GM23338 (cell line): Measurements from ENCODE around the gene MT1A. TPM values are rescaled to one million over a fixed set of nuclear protein-coding genes. Genes with fewer than 3 reads are reported as not detected.

ENCODE experiments used
- ATAC-seq: fragments of 200-7000 bp; cut with Tn5 transposase; 3 replicates; pipeline ENCODE4 v1.9.1; 2020
- DNase-seq: peaks from one replicate; pipeline ENCODE4 v3.0.0-alpha.2; 2015; ENCODE audit warnings: low spot score
- H2AFZ ChIP-seq: fragments of 200-600 bp; sonication (generic); 2 replicates; pipeline ENCODE4 v1.8.0; 2016; ENCODE audit warnings: antibody characterized with exemption, mild to moderate bottlenecking, moderate library complexity
- H3F3A ChIP-seq: fragments of 200-600 bp; sonication (generic); replicated peaks from 2 replicates; pipeline ENCODE4 v1.8.0; 2017; ENCODE audit warnings: antibody characterized with exemption, mixed run types, low read depth
- H3K27ac ChIP-seq: fragments of 200-600 bp; sonication (generic); 2 replicates; pipeline ENCODE4 v1.6.1; 2016; ENCODE audit warnings: low read depth
- H3K27me3 ChIP-seq: fragments of 200-600 bp; sonication (generic); 2 replicates; pipeline ENCODE4 v1.8.0; 2016; ENCODE audit warnings: mild to moderate bottlenecking, mixed run types, moderate library complexity; ENCODE audit not compliant: insufficient read depth
- H3K36me3 ChIP-seq: fragments of 200-600 bp; sonication (generic); 2 replicates; pipeline ENCODE4 v1.8.0; 2016; ENCODE audit warnings: mild to moderate bottlenecking; ENCODE audit not compliant: insufficient read depth
- H3K4me1 ChIP-seq: fragments of 200-600 bp; sonication (generic); 2 replicates; pipeline ENCODE4 v1.8.0; 2016; ENCODE audit warnings: mild to moderate bottlenecking, moderate library complexity; ENCODE audit not compliant: insufficient read depth
- H3K4me2 ChIP-seq: fragments of 200-600 bp; sonication (generic); 2 replicates; pipeline ENCODE4 v1.7.1; 2017; ENCODE audit warnings: mixed run types
- H3K4me3 ChIP-seq: fragments of 200-600 bp; sonication (generic); 2 replicates; pipeline ENCODE4 v1.6.1; 2016; ENCODE audit warnings: mixed run types
- H3K79me2 ChIP-seq: fragments of 200-600 bp; sonication (generic); replicated peaks from 2 replicates; pipeline ENCODE4 v1.8.0; 2017; ENCODE audit warnings: mild to moderate bottlenecking; ENCODE audit not compliant: insufficient read depth
- H3K9me2 ChIP-seq: fragments of 200-600 bp; sonication (generic); 2 replicates; pipeline ENCODE4 v1.8.0; 2017; ENCODE audit not compliant: insufficient read depth
- H4K20me1 ChIP-seq: fragments of 200-600 bp; sonication (generic); replicated peaks from 2 replicates; pipeline ENCODE4 v1.8.0; 2017; ENCODE audit warnings: mild to moderate bottlenecking; ENCODE audit not compliant: insufficient read depth
- H3K27ac Mint-ChIP-seq: 2 replicates; pipeline ENCODE4 v1.8.0; 2020; ENCODE audit warnings: inconsistent platforms, mild to moderate bottlenecking, moderate library complexity, mixed read lengths
- H3K27me3 Mint-ChIP-seq: 3 replicates; pipeline ENCODE4 v1.8.0; 2022; ENCODE audit warnings: low read depth, mild to moderate bottlenecking, moderate library complexity, mixed read lengths, inconsistent platforms; ENCODE audit not compliant: insufficient read depth, poor library complexity
- H3K36me3 Mint-ChIP-seq: 3 replicates; pipeline ENCODE4 v1.8.0; 2021; ENCODE audit warnings: low read depth, mild to moderate bottlenecking, inconsistent platforms, moderate library complexity, mixed read lengths
- H3K4me1 Mint-ChIP-seq: 3 replicates; pipeline ENCODE4 v1.8.0; 2020; ENCODE audit warnings: mild to moderate bottlenecking, inconsistent platforms, mixed read lengths
- H3K4me3 Mint-ChIP-seq: 3 replicates; pipeline ENCODE4 v1.8.0; 2021; ENCODE audit warnings: moderate library complexity, mild to moderate bottlenecking, inconsistent platforms, mixed read lengths
- H3K9me3 Mint-ChIP-seq: 3 replicates; pipeline ENCODE4 v1.8.0; 2020; ENCODE audit warnings: moderate library complexity, mild to moderate bottlenecking, inconsistent platforms, mixed read lengths
- CREB1 ChIP-seq: fragments of 250-450 bp; sonication (Bioruptor Pico); IDR thresholded peaks from 2 replicates; pipeline ENCODE4 v1.5.0; 2020; ENCODE audit warnings: low read depth, mild to moderate bottlenecking, moderate library complexity
- EZH2 ChIP-seq: fragments of 200-600 bp; sonication (generic); IDR thresholded peaks from one replicate; pipeline ENCODE4 v1.8.0; 2017; ENCODE audit warnings: antibody characterized with exemption, mild to moderate bottlenecking, low read depth; ENCODE audit not compliant: unreplicated experiment
- STAT1 ChIP-seq: IDR thresholded peaks from one replicate; pipeline ENCODE4 v1.6.1; 2016; ENCODE audit warnings: antibody characterized with exemption; ENCODE audit not compliant: unreplicated experiment
- ZNF114 ChIP-seq: fragments of 250-450 bp; sonication (Bioruptor Pico); IDR thresholded peaks from 2 replicates; pipeline ENCODE4 v1.5.0; 2020; ENCODE audit warnings: mild to moderate bottlenecking, moderate library complexity
- polyA plus RNA-seq: library from polyadenylated mRNA; unstranded; fragments of >200 nt; fragmentation: Nextera tagmentation; extraction: Ambion mirVana; gene quantifications from 2 replicates; pipeline ENCODE4 v1.2.1, GENCODE V29; 2016
- total RNA-seq: library from RNA; depleted of rRNA; stranded (reverse); fragments of >200 nt; shearing (Covaris generic); gene quantifications from 2 replicates; pipeline ENCODE4 v1.2.3, GENCODE V29; 2014
- TF ChIP-seq, protein P1 (sequence below): fragments of 250-450 bp; sonication (Bioruptor Pico); IDR thresholded peaks from 2 replicates; pipeline ENCODE4 v1.5.0; 2020; ENCODE audit warnings: mild to moderate bottlenecking, moderate library complexity

The MT1A gene
- total and polyA plus RNA-seq, 2 experiments from 2014 or later: 2.5 TPM; not detected in 1

DNA sequence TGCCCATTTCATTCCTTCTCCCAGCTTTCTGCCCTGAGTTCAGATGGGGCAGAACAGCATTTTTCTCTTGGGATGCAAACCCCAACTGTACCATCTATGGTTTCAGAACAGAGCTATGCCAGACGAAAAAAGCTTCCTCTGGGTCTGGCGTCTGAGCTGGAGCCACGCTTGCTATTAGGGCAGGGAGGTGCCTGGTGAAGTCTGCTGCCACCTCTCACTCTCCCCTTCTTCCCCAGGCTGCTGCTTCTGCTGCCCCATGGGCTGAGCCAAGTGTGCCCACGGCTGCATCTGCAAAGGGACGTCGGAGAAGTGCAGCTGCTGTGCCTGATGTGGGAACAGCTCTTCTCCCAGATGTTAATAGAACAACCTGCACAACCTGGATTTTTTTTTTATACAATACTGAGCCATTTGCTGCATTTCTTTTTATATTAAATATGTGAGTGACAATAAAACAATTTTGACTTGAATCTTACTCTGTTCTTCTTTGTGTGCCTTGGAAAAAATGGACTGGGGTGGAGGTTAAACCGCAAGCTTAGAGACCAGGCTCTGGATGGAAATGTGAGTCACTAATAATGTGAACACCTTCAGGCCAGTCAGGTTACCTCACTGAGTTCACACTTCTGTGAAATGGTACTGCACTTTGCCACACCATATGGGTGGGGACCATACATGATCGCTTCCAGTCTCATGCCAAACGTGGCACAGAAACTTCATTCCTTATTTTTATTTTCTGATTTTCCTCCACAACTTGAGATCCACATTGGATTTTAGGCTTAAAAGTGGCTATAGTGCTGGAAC is 1.7 kb upstream of the MT1A start:
- Histone ChIP-seq H3K79me2 (no peaks in the 10 kb centered on the region), H2AFZ (no peak overlapping the region), H3K4me2 (no peak overlapping the region), H3K4me1 (peaks cover 21% of the 10 kb centered on the region; the same call in 1 of the 2 replicates), H4K20me1 (peaks cover 11% of the 10 kb centered on the region), H3K9me2 (no peaks in the 10 kb centered on the region), H3K27me3 (peaks cover 100% of the 10 kb centered on the region), H3K4me3 (no peak overlapping the region), H3F3A (peaks cover 8% of the 10 kb centered on the region; the same call in 1 of the 2 replicates), H3K36me3 (no peaks in the 10 kb centered on the region; the same call in 1 of the 2 replicates), H3K27ac (no peak overlapping the region)
- no peak overlapping the region for H3K27ac Mint-ChIP-seq
- peaks cover 99% of the 10 kb centered on the region for H3K27me3 Mint-ChIP-seq
- no peak for ATAC-seq
- peak overlapping the region; percentile 66; the same call in 1 of the 3 replicates for H3K4me3 Mint-ChIP-seq
- peaks cover 35% of the 10 kb centered on the region for H3K4me1 Mint-ChIP-seq
- no peaks in the 10 kb centered on the region; the same call in 2 of the 3 replicates for H3K36me3 Mint-ChIP-seq
- TF ChIP-seq STAT1 (no peak), EZH2 (peak; percentile 76)
- H3K9me3 Mint-ChIP-seq: no peaks in the 10 kb centered on the region; the same call in 2 of the 3 replicates
- DNase-seq: no peak

DNA sequence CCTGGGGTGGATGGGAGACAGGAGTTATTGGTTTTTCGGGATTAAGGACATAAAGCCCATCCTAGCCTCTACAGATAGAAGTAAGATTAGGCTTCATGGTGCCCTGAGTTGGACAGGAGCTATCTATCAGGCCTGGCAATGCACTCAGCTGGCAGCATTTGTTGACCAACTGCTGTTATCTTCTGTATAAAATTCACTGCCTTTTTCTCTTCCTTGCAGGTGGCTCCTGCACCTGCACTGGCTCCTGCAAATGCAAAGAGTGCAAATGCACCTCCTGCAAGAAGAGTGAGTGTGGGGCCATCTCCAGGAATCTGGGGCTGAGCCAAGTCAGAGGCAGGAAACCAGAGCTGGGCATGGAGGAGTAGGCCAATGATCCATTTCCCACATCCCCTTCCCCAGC is 579 bp downstream of the MT1A start:
- H3K27me3 Mint-ChIP-seq: peaks cover 99% of the 10 kb centered on the region

More for the DNA sequence above, 579 bp downstream of the MT1A start:
- H3K4me3 ChIP-seq: peak overlapping the region; percentile 57
- no peaks in the 10 kb centered on the region; the same call in 2 of the 3 replicates for H3K9me3 Mint-ChIP-seq
- no peak overlapping the region for H2AFZ ChIP-seq
- no peaks in the 10 kb centered on the region; the same call in 1 of the 2 replicates for H4K20me1 ChIP-seq
- TF ChIP-seq CREB1 (no peak), ZNF114 (CRISPR knock-in tag) (no peak)
- TF ChIP-seq, protein P1, sequence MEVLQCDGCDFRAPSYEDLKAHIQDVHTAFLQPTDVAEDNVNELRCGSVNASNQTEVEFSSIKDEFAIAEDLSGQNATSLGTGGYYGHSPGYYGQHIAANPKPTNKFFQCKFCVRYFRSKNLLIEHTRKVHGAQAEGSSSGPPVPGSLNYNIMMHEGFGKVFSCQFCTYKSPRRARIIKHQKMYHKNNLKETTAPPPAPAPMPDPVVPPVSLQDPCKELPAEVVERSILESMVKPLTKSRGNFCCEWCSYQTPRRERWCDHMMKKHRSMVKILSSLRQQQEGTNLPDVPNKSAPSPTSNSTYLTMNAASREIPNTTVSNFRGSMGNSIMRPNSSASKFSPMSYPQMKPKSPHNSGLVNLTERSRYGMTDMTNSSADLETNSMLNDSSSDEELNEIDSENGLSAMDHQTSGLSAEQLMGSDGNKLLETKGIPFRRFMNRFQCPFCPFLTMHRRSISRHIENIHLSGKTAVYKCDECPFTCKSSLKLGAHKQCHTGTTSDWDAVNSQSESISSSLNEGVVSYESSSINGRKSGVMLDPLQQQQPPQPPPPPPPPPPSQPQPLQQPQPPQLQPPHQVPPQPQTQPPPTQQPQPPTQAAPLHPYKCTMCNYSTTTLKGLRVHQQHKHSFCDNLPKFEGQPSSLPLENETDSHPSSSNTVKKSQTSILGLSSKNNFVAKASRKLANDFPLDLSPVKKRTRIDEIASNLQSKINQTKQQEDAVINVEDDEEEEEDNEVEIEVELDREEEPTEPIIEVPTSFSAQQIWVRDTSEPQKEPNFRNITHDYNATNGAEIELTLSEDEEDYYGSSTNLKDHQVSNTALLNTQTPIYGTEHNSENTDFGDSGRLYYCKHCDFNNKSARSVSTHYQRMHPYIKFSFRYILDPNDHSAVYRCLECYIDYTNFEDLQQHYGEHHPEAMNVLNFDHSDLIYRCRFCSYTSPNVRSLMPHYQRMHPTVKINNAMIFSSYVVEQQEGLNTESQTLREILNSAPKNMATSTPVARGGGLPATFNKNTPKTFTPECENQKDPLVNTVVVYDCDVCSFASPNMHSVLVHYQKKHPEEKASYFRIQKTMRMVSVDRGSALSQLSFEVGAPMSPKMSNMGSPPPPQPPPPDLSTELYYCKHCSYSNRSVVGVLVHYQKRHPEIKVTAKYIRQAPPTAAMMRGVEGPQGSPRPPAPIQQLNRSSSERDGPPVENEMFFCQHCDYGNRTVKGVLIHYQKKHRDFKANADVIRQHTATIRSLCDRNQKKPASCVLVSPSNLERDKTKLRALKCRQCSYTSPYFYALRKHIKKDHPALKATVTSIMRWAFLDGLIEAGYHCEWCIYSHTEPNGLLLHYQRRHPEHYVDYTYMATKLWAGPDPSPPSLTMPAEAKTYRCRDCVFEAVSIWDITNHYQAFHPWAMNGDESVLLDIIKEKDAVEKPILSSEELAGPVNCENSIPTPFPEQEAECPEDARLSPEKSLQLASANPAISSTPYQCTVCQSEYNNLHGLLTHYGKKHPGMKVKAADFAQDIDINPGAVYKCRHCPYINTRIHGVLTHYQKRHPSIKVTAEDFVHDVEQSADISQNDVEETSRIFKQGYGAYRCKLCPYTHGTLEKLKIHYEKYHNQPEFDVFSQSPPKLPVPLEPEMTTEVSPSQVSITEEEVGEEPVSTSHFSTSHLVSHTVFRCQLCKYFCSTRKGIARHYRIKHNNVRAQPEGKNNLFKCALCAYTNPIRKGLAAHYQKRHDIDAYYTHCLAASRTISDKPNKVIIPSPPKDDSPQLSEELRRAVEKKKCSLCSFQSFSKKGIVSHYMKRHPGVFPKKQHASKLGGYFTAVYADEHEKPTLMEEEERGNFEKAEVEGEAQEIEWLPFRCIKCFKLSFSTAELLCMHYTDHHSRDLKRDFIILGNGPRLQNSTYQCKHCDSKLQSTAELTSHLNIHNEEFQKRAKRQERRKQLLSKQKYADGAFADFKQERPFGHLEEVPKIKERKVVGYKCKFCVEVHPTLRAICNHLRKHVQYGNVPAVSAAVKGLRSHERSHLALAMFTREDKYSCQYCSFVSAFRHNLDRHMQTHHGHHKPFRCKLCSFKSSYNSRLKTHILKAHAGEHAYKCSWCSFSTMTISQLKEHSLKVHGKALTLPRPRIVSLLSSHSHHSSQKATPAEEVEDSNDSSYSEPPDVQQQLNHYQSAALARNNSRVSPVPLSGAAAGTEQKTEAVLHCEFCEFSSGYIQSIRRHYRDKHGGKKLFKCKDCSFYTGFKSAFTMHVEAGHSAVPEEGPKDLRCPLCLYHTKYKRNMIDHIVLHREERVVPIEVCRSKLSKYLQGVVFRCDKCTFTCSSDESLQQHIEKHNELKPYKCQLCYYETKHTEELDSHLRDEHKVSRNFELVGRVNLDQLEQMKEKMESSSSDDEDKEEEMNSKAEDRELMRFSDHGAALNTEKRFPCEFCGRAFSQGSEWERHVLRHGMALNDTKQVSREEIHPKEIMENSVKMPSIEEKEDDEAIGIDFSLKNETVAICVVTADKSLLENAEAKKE (CRISPR knock-in tag): no peak
- no peaks in the 10 kb centered on the region for H3K9me2 ChIP-seq
- no peaks in the 10 kb centered on the region for H3K79me2 ChIP-seq
- H3K4me3 Mint-ChIP-seq: no peak overlapping the region; the same call in 2 of the 3 replicates
- no peaks in the 10 kb centered on the region; the same call in 1 of the 2 replicates for H3K36me3 ChIP-seq
- DNase-seq (no peak), ATAC-seq (no peak)
- H3K27ac Mint-ChIP-seq: no peak overlapping the region
- peak overlapping the region; percentile 77; the same call in 1 of the 2 replicates for H3K4me2 ChIP-seq
- peaks cover 100% of the 10 kb centered on the region for H3K27me3 ChIP-seq
- H3K4me1 Mint-ChIP-seq: peaks cover 45% of the 10 kb centered on the region
- peaks cover 18% of the 10 kb centered on the region; the same call in 1 of the 2 replicates for H3K4me1 ChIP-seq
- peaks cover 11% of the 10 kb centered on the region; the same call in 1 of the 2 replicates for H3F3A ChIP-seq
- H3K36me3 Mint-ChIP-seq: no peaks in the 10 kb centered on the region; the same call in 2 of the 3 replicates
- no peak overlapping the region for H3K27ac ChIP-seq
